Stimulated activated CD4-positive, alpha-beta T cell treated with anti-CD3 and anti-CD28 coated beads, Interleukin-15, amount 100 ng/mL, for 48 hours (primary cell): Measurements from ENCODE around the gene LARGE1.

Source experiments
- DNase-seq, 2 donors: peaks; one replicate each; pipeline ENCODE4 v3.0.0-alpha.2; 2020; ENCODE audit warnings: low read depth in 2 of 2

The LARGE1 gene

GRCh38 chr22:33658775-33659174 lies 261.5 kb downstream of the LARGE1 start:
- no peak for DNase-seq

- DNase-seq = no peak
These were observed 262.6 kb downstream of the LARGE1 start for GRCh38 chr22:33657670-33658069.

- DNase-seq = no peak
These were observed 263.3 kb downstream of the LARGE1 start for GRCh38 chr22:33656808-33657628.

- DNase-seq = no peak
These were observed 265.9 kb downstream of the LARGE1 start for GRCh38 chr22:33654173-33654895.

- DNase-seq = no peak
These were observed 266.7 kb downstream of the LARGE1 start for GRCh38 chr22:33653532-33654063.

- no peak for DNase-seq
These were observed 267.7 kb downstream of the LARGE1 start for GRCh38 chr22:33652615-33653014.

- no peak for DNase-seq
These were observed 270.0 kb downstream of the LARGE1 start for GRCh38 chr22:33650244-33650643.

- DNase-seq = no peak
These were observed 271.8 kb downstream of the LARGE1 start for GRCh38 chr22:33648478-33648877.

GRCh38 chr22:33640900-33641299 lies 279.4 kb downstream of the LARGE1 start:
- DNase-seq = no peak

GRCh38 chr22:33639588-33640254 lies 280.6 kb downstream of the LARGE1 start:
- DNase-seq = no peak

GRCh38 chr22:33635766-33636165 lies 284.5 kb downstream of the LARGE1 start:
- no peak for DNase-seq

- no peak for DNase-seq
These were observed 288.5 kb downstream of the LARGE1 start for GRCh38 chr22:33631777-33632176.

- DNase-seq = no peak
These were observed 294.3 kb downstream of the LARGE1 start for GRCh38 chr22:33625959-33626358.

GRCh38 chr22:33620085-33620484 lies 300.2 kb downstream of the LARGE1 start:
- DNase-seq = no peak

GRCh38 chr22:33606504-33606903 lies 313.8 kb downstream of the LARGE1 start:
- no peak for DNase-seq

- DNase-seq = no peak
These were observed 314.6 kb downstream of the LARGE1 start for GRCh38 chr22:33605666-33606065.

GRCh38 chr22:33605221-33605620 lies 315.1 kb downstream of the LARGE1 start:
- no peak for DNase-seq

GRCh38 chr22:33601062-33601461 lies 319.2 kb downstream of the LARGE1 start:
- DNase-seq = no peak

- DNase-seq = no peak
These were observed 319.7 kb downstream of the LARGE1 start for GRCh38 chr22:33600595-33600994.

GRCh38 chr22:33600113-33600512 lies 320.2 kb downstream of the LARGE1 start:
- no peak for DNase-seq

GRCh38 chr22:33599596-33599995 lies 320.7 kb downstream of the LARGE1 start:
- no peak for DNase-seq

- no peak for DNase-seq
These were observed 321.5 kb downstream of the LARGE1 start for GRCh38 chr22:33598821-33599220.
